ENCODE results near the gene ANXA9. TPM values are rescaled to one million over a fixed set of nuclear protein-coding genes. Genes with fewer than 3 reads are reported as not detected.

ANXA9 gene
- total RNA-seq, 1 experiment from 2014 or later = 2.7 TPM

GRCh38 chr1:150973258-150973835, 8.7 kb upstream of the ANXA9 start:
- TF ChIP-seq ATF3 (IDR thresholded peaks at IDR 0.05) (no peak), SIN3A (IDR thresholded peaks at IDR 0.05; ENCODE audit: low read depth) (no peak), YY1 (IDR thresholded peaks at IDR 0.05; ENCODE audit: extremely low read depth, insufficient replicate concordance, low read depth, low read length) (no peak), POLR2A (IDR thresholded peaks at IDR 0.05; ENCODE audit: borderline replicate concordance, extremely low read depth, insufficient read depth, insufficient read length) (no peak), JUND (IDR thresholded peaks at IDR 0.05) (no peak), CEBPB (IDR thresholded peaks at IDR 0.05; ENCODE audit: low read depth) (no peak), ZFX (IDR thresholded peaks at IDR 0.05) (no peak), FOSL1 (IDR thresholded peaks at IDR 0.05; ENCODE audit: low read depth) (no peak), ELF1 (IDR thresholded peaks at IDR 0.05; ENCODE audit: borderline replicate concordance, low read depth) (no peak), EZH2 (IDR thresholded peaks at IDR 0.05) (no peak), POLR2AphosphoS5 (IDR thresholded peaks at IDR 0.05; ENCODE audit: low read depth, low read length) (no peak), EZH2phosphoT487 (IDR thresholded peaks at IDR 0.05; ENCODE audit: borderline replicate concordance) (no peak), CBX3 (IDR thresholded peaks at IDR 0.05; ENCODE audit: low read depth) (no peak), TCF7L2 (IDR thresholded peaks at IDR 0.05; ENCODE audit: borderline replicate concordance, extremely low read depth, insufficient read depth, insufficient read length) (no peak), ZNF274 (IDR thresholded peaks at IDR 0.05; ENCODE audit: low read depth, low read length) (no peak), CTCF (IDR thresholded peaks at IDR 0.05 in 2 of 3, conservative IDR thresholded peaks at IDR 0.05 in 1 of 3; ENCODE audit: borderline replicate concordance in 1 of 3, insufficient read depth in 1 of 3, low read depth in 2 of 3, low read length in 2 of 3) (no peak), SP1 (IDR thresholded peaks at IDR 0.05; ENCODE audit: low read depth) (no peak)
- TF ChIP-seq, protein P1, sequence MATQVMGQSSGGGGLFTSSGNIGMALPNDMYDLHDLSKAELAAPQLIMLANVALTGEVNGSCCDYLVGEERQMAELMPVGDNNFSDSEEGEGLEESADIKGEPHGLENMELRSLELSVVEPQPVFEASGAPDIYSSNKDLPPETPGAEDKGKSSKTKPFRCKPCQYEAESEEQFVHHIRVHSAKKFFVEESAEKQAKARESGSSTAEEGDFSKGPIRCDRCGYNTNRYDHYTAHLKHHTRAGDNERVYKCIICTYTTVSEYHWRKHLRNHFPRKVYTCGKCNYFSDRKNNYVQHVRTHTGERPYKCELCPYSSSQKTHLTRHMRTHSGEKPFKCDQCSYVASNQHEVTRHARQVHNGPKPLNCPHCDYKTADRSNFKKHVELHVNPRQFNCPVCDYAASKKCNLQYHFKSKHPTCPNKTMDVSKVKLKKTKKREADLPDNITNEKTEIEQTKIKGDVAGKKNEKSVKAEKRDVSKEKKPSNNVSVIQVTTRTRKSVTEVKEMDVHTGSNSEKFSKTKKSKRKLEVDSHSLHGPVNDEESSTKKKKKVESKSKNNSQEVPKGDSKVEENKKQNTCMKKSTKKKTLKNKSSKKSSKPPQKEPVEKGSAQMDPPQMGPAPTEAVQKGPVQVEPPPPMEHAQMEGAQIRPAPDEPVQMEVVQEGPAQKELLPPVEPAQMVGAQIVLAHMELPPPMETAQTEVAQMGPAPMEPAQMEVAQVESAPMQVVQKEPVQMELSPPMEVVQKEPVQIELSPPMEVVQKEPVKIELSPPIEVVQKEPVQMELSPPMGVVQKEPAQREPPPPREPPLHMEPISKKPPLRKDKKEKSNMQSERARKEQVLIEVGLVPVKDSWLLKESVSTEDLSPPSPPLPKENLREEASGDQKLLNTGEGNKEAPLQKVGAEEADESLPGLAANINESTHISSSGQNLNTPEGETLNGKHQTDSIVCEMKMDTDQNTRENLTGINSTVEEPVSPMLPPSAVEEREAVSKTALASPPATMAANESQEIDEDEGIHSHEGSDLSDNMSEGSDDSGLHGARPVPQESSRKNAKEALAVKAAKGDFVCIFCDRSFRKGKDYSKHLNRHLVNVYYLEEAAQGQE (IDR thresholded peaks at IDR 0.05; ENCODE audit: low read depth) = no peak
- Histone ChIP-seq H3K9ac (ENCODE audit: low read length) (peak overlapping the region; percentile 92), H3K4me3 (replicated peaks in 1 of 2; ENCODE audit: low read depth in 1 of 2, low read length in 2 of 2) (peak overlapping the region; percentile 84), H3K4me1 (ENCODE audit: control insufficient read depth in 1 of 2, insufficient read depth in 2 of 2, low read length in 2 of 2) (peaks cover 43 to 62% of the 10 kb centered on the region in 2 experiments), H4K20me1 (ENCODE audit: insufficient read depth) (0 out of 2 replicates have a peak, but pooled peaks cover 4% of the 10 kb centered on the region), H3K36me3 (ENCODE audit: control insufficient read depth in 1 of 2, insufficient read depth in 2 of 2, low read length in 2 of 2) (peaks cover 0 to 8% of the 10 kb centered on the region in 2 experiments; a peak in 2 of 4 replicates), H2AFZ (ENCODE audit: low read depth, low read length, poor library complexity, severe bottlenecking) (no peak overlapping the region), H3K4me2 (ENCODE audit: low read length) (peak overlapping the region; percentile 89), H3K27me3 (ENCODE audit: insufficient read depth, low read length) (no peaks in the 10 kb centered on the region), H3K27ac (ENCODE audit: low read depth, low read length) (peak overlapping the region; percentile 79), H3K9me3 (ENCODE audit: control insufficient read depth in 1 of 2, insufficient read depth in 1 of 2, low read depth in 1 of 2, low read length in 2 of 2) (no peaks in the 10 kb centered on the region), H3K9me2 (ENCODE audit: insufficient read depth) (no peaks in the 10 kb centered on the region), H3K79me2 (ENCODE audit: insufficient read depth, low read length) (peaks cover 59% of the 10 kb centered on the region)
- no peak for DNase-seq (ENCODE audit: low read depth, low spot score)
- no peak for ATAC-seq
- RAD21 ChIA-PET (ENCODE audit: low non-redundant PET in 1 of 2, low total read pairs in 2 of 2, uncharacterized antibody in 2 of 2, unreplicated experiment in 2 of 2) = no interaction called here
- CTCF ChIA-PET = no interaction called here
- BruUV-seq (replicated peaks) = no TSS peak
- POLR2A ChIA-PET = interaction anchor here (1.6 kb wide), 1 partner anchor 344 kb away, joined by 4 read pairs; the partner anchor contains the start of gene ENSA
- intact Hi-C loops (cut with micrococcal nuclease) = no loop called here
